HepG2 (cell line): ENCODE measurements around the gene CEBPB. TPM values are rescaled to one million over a fixed set of nuclear protein-coding genes. Genes with fewer than 3 reads are reported as not detected.

Experiments used
- AKAP8 ChIP-seq: sonication (generic); formaldehyde crosslinking; IDR thresholded peaks from 2 replicates; pipeline ENCODE4 v1.5.1; 2020; ENCODE audit warnings: mild to moderate bottlenecking, missing genetic modification reagents
- AKNA ChIP-seq: sonication (generic); formaldehyde crosslinking; IDR thresholded peaks from 2 replicates; pipeline ENCODE4 v1.4.0; 2020; ENCODE audit warnings: missing genetic modification reagents, borderline replicate concordance
- BATF2 ChIP-seq: sonication (generic); formaldehyde crosslinking; IDR thresholded peaks from 2 replicates; pipeline ENCODE4 v1.8.0; 2022; ENCODE audit warnings: mild to moderate bottlenecking, missing genetic modification reagents, moderate library complexity
- CHD4 ChIP-seq: fragments of 200-600 bp; sonication (generic); IDR thresholded peaks from 2 replicates; pipeline ENCODE4 v1.7.0; 2017; ENCODE audit warnings: mild to moderate bottlenecking, low read length, borderline replicate concordance
- ERF ChIP-seq: IDR thresholded peaks from 2 replicates; pipeline ENCODE4 v1.6.1; 2018; ENCODE audit warnings: missing biosample characterization, missing genetic modification reagents
- PRMT3 ChIP-seq: sonication (generic); formaldehyde crosslinking; IDR thresholded peaks from 2 replicates; pipeline ENCODE4 v1.8.1; 2022; ENCODE audit warnings: low read depth, mild to moderate bottlenecking, moderate library complexity, missing genetic modification reagents, borderline replicate concordance
- RAD51 ChIP-seq: fragments of 450-650 bp; IDR thresholded peaks from 2 replicates; pipeline ENCODE4 v1.6.1; 2016; ENCODE audit warnings: borderline replicate concordance
- ZNF343 ChIP-seq: sonication (generic); formaldehyde crosslinking; IDR thresholded peaks from 2 replicates; pipeline ENCODE4 v1.4.0; 2020; ENCODE audit warnings: mild to moderate bottlenecking, missing genetic modification reagents
- ZSCAN30 ChIP-seq: sonication (generic); formaldehyde crosslinking; IDR thresholded peaks from 2 replicates; pipeline ENCODE4 v1.5.0; 2020; ENCODE audit warnings: mild to moderate bottlenecking, missing genetic modification reagents
- polyA plus RNA-seq, 8 experiments: library from polyadenylated mRNA; depleted of rRNA in 3 of 8; stranded (reverse) in 7 of 8; unstranded in 1 of 8; fragments of >200 nt; fragmentation: Illumina TruSeq in 4 of 8; extraction: Trizol in 4 of 8; gene quantifications; 2 replicates each; pipeline versions ENCODE4 v1.2.1 to v1.2.3, GENCODE V29; 2011 to 2016; ENCODE audit warnings: low read depth in 4 of 8, missing spikeins in 1 of 8, mixed read lengths in 1 of 8; ENCODE audit not compliant: insufficient read depth in 1 of 8
- total RNA-seq, 5 experiments: library from RNA; depleted of rRNA; stranded (reverse); fragments of >200 nt; fragmentation: Illumina TruSeq; extraction: Trizol; gene quantifications; 2 replicates each; pipeline ENCODE4 v1.2.3, GENCODE V29; 2016; ENCODE audit warnings: low read depth in 1 of 5
- TF ChIP-seq, protein P1 (sequence below): sonication (generic); formaldehyde crosslinking; IDR thresholded peaks from 2 replicates; pipeline ENCODE4 v1.5.1; 2020; ENCODE audit warnings: mild to moderate bottlenecking, missing genetic modification reagents
- TF ChIP-seq, protein P2 (sequence below): sonication (generic); formaldehyde crosslinking; IDR thresholded peaks from 2 replicates; pipeline ENCODE4 v1.9.0; 2021; ENCODE audit warnings: missing genetic modification reagents, borderline replicate concordance
- TF ChIP-seq, protein P3 (sequence below): sonication (generic); formaldehyde crosslinking; IDR thresholded peaks from 2 replicates; pipeline ENCODE4 v1.5.1; 2020; ENCODE audit warnings: mild to moderate bottlenecking, missing genetic modification reagents, moderate library complexity

The CEBPB gene
- total and polyA plus RNA-seq, 2 of the 13 experiments (the other 11 are each of a cell fraction or from before 2014, with no cell fraction given), result 18.5 to 28.2 TPM

GRCh38 chr20:50188879-50189680, 1.6 kb upstream of the CEBPB start (continued):
- TF ChIP-seq AKNA (CRISPR knock-in tag), result no peak
- TF ChIP-seq PRMT3 (CRISPR knock-in tag), result 0 out of 2 replicates have a peak, but pooled peaks have one; percentile 32
- TF ChIP-seq, protein P1, sequence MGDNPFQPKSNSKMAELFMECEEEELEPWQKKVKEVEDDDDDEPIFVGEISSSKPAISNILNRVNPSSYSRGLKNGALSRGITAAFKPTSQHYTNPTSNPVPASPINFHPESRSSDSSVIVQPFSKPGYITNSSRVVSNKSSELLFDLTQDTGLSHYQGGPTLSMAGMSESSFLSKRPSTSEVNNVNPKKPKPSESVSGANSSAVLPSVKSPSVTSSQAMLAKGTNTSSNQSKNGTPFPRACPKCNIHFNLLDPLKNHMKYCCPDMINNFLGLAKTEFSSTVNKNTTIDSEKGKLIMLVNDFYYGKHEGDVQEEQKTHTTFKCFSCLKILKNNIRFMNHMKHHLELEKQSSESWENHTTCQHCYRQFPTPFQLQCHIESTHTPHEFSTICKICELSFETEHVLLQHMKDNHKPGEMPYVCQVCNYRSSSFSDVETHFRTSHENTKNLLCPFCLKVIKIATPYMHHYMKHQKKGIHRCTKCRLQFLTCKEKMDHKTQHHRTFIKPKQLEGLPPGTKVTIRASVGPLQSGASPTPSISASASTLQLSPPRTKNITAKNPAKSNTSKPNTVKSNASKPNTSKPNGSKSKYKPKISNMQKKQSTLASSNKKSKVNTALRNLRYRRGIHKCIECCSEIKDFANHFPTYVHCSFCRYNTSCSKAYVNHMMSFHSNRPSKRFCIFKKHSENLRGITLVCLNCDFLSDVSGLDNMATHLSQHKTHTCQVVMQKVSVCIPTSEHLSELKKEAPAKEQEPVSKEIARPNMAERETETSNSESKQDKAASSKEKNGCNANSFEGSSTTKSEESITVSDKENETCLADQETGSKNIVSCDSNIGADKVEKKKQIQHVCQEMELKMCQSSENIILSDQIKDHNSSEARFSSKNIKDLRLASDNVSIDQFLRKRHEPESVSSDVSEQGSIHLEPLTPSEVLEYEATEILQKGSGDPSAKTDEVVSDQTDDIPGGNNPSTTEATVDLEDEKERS, result peak; percentile 67
- TF ChIP-seq AKAP8 (CRISPR knock-in tag), result peak; percentile 91; the same call in 1 of the 2 replicates
- TF ChIP-seq ERF (CRISPR knock-in tag), result peak; percentile 98
- TF ChIP-seq, protein P2, sequence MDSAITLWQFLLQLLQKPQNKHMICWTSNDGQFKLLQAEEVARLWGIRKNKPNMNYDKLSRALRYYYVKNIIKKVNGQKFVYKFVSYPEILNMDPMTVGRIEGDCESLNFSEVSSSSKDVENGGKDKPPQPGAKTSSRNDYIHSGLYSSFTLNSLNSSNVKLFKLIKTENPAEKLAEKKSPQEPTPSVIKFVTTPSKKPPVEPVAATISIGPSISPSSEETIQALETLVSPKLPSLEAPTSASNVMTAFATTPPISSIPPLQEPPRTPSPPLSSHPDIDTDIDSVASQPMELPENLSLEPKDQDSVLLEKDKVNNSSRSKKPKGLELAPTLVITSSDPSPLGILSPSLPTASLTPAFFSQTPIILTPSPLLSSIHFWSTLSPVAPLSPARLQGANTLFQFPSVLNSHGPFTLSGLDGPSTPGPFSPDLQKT (CRISPR knock-in tag), result no peak
- TF ChIP-seq ZNF343 (CRISPR knock-in tag), result peak; percentile 90
- no peak for TF ChIP-seq RAD51
- TF ChIP-seq, protein P3, sequence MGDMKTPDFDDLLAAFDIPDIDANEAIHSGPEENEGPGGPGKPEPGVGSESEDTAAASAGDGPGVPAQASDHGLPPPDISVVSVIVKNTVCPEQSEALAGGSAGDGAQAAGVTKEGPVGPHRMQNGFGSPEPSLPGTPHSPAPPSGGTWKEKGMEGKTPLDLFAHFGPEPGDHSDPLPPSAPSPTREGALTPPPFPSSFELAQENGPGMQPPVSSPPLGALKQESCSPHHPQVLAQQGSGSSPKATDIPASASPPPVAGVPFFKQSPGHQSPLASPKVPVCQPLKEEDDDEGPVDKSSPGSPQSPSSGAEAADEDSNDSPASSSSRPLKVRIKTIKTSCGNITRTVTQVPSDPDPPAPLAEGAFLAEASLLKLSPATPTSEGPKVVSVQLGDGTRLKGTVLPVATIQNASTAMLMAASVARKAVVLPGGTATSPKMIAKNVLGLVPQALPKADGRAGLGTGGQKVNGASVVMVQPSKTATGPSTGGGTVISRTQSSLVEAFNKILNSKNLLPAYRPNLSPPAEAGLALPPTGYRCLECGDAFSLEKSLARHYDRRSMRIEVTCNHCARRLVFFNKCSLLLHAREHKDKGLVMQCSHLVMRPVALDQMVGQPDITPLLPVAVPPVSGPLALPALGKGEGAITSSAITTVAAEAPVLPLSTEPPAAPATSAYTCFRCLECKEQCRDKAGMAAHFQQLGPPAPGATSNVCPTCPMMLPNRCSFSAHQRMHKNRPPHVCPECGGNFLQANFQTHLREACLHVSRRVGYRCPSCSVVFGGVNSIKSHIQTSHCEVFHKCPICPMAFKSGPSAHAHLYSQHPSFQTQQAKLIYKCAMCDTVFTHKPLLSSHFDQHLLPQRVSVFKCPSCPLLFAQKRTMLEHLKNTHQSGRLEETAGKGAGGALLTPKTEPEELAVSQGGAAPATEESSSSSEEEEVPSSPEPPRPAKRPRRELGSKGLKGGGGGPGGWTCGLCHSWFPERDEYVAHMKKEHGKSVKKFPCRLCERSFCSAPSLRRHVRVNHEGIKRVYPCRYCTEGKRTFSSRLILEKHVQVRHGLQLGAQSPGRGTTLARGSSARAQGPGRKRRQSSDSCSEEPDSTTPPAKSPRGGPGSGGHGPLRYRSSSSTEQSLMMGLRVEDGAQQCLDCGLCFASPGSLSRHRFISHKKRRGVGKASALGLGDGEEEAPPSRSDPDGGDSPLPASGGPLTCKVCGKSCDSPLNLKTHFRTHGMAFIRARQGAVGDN (CRISPR knock-in tag), result peak; percentile 97
- TF ChIP-seq ZSCAN30 (CRISPR knock-in tag), result no peak
- no peak for TF ChIP-seq CHD4
- TF ChIP-seq BATF2, result no peak
